T-helper 22 cell (primary cell): Measurements from ENCODE around the gene BICDL1.

Experiments
- DNase-seq: peaks from one replicate; pipeline ENCODE4 v3.0.0-alpha.2; 2020; ENCODE audit warnings: low read depth

BICDL1 gene

GRCh38 chr12:120101182-120101581, 112.1 kb downstream of the BICDL1 start:
- DNase-seq, result no peak

- no peak for DNase-seq
Measured at GRCh38 chr12:120101617-120102016, 112.6 kb downstream of the BICDL1 start.

- no peak for DNase-seq
Measured at GRCh38 chr12:120102189-120103043, 113.4 kb downstream of the BICDL1 start.

GRCh38 chr12:120103044-120103338, 114.0 kb downstream of the BICDL1 start:
- no peak for DNase-seq

- no peak for DNase-seq
Measured at GRCh38 chr12:120103371-120103770, 114.3 kb downstream of the BICDL1 start.

GRCh38 chr12:120106151-120106550, 117.1 kb downstream of the BICDL1 start:
- DNase-seq, result no peak

GRCh38 chr12:120109570-120110267, 120.7 kb downstream of the BICDL1 start:
- DNase-seq, result no peak

GRCh38 chr12:120110550-120111501, 121.8 kb downstream of the BICDL1 start:
- DNase-seq, result peak; percentile 32

- DNase-seq, result no peak
Measured at GRCh38 chr12:120115066-120115465, 126.0 kb downstream of the BICDL1 start.

GRCh38 chr12:120115692-120116440, 126.8 kb downstream of the BICDL1 start:
- no peak for DNase-seq

- DNase-seq, result no peak
Measured at GRCh38 chr12:120116441-120116791, 127.4 kb downstream of the BICDL1 start, which contains the start of gene RAB35. RAB35 (minus strand) TSS chr12:120116753; CDS start chr12:120116650, 103 bp downstream.

- peak; percentile 94 for DNase-seq
Measured at GRCh38 chr12:120116792-120117651, 128.0 kb downstream of the BICDL1 start.

- DNase-seq, result no peak
Measured at GRCh38 chr12:120117961-120118320, 128.9 kb downstream of the BICDL1 start.

- DNase-seq, result no peak
Measured at GRCh38 chr12:120118321-120119061, 129.5 kb downstream of the BICDL1 start.

- DNase-seq, result no peak
Measured at GRCh38 chr12:120119271-120119973, 130.4 kb downstream of the BICDL1 start.

- DNase-seq, result no peak
Measured at GRCh38 chr12:120121343-120121742, 132.3 kb downstream of the BICDL1 start.

- no peak for DNase-seq
Measured at GRCh38 chr12:120121766-120122293, 132.8 kb downstream of the BICDL1 start.

GRCh38 chr12:120125029-120125428, 136.0 kb downstream of the BICDL1 start:
- DNase-seq, result no peak
